Globus pallidus (tissue), 1 donor: ENCODE results near the gene SLC2A4RG.
A peak's percentile ranks its signal among the peaks of the same experiment; 100 is the strongest.
"Not testable (repeated sequence)": the region's sequence is repeated elsewhere in the genome, so short reads cannot be mapped to it uniquely, and the experiment has no call there.

ENCODE experiments used
- DNase-seq: peaks from one replicate; pipeline ENCODE4 v3.0.0-alpha.2; 2015; ENCODE audit warnings: low spot score

SLC2A4RG gene

DNA sequence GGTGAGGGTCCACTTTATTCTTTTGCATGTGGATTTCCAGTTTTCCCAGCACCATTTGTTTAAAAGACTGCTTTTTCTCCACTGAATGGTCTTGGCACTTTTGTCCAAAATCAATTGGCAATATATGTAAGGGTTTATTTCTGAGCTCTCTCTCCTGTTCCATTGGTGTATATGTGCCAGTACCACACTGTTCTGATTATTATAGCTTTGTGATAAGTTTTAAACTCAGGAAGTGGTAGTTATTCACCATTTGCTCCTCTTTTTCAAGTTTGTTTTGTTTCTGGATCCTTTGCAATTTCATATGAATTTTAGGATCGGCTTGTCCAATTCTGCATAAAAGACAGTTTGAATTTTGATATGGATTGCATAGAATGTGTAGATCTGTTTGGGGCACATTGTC, 27.4 kb upstream of the SLC2A4RG start:
- no peak for DNase-seq

DNA sequence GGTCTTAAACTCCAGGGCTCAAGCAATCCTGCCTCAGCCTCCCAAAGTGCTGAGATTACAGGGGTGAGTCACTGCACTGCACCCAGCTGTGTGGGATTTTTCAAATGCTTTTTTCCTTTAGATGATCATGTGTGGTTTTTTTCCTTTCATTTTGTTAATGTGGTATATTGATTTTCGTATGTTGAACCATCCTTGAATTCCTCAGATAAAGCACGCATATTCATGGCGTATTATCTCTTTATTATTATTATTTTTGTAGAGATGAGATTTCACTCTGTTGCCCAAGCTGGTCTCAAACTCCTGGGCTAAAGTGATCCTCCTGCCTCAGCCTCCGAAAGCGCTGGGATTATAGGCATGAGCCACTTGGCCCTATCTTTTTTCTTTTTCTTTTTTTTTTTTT, 24.7 kb upstream of the SLC2A4RG start:
- DNase-seq = no peak

DNA sequence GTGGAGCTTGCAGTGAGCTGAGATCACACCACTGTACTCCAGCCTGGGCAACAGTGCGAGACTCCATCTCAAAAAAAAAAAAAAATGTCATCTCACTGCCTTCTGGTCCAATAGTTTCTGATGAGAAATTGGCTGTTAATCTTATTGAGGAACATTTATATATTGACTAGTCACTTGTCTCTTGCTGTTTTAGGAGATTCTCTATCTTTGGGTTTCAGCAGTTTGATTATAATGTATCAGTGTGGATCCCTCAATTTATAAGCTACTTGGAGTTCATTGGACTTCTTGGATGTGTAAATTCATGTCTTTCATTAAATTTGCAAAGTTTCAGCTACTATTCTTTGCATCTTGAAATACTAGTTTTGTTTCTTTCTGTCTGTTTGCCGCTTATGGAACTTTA, 20.6 kb upstream of the SLC2A4RG start:
- DNase-seq = no peak

GRCh38 chr20:63722967-63723622, 16.5 kb upstream of the SLC2A4RG start:
- not testable (repeated sequence) for DNase-seq

GRCh38 chr20:63730189-63730733, 9.3 kb upstream of the SLC2A4RG start:
- not testable (repeated sequence) for DNase-seq

DNA sequence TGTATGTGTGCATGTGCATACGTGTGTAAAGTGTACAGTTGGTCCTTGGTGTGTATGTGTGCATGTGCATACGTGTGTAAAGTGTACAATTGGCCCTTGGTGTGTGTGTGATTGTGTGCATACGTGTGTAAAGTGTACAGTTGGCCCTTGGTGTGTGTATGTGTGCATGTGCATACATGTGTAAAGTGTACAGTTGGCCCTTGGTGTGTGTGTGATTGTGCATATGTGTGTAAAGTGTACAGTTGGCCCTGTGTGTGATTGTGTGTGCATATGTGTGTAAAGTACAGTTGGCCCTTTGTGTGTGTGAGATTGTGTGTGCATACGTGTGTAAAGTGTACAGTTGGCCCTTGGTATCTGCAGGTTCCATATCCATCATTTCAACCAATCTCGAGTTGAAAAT, 8.2 kb upstream of the SLC2A4RG start:
- no peak for DNase-seq

DNA sequence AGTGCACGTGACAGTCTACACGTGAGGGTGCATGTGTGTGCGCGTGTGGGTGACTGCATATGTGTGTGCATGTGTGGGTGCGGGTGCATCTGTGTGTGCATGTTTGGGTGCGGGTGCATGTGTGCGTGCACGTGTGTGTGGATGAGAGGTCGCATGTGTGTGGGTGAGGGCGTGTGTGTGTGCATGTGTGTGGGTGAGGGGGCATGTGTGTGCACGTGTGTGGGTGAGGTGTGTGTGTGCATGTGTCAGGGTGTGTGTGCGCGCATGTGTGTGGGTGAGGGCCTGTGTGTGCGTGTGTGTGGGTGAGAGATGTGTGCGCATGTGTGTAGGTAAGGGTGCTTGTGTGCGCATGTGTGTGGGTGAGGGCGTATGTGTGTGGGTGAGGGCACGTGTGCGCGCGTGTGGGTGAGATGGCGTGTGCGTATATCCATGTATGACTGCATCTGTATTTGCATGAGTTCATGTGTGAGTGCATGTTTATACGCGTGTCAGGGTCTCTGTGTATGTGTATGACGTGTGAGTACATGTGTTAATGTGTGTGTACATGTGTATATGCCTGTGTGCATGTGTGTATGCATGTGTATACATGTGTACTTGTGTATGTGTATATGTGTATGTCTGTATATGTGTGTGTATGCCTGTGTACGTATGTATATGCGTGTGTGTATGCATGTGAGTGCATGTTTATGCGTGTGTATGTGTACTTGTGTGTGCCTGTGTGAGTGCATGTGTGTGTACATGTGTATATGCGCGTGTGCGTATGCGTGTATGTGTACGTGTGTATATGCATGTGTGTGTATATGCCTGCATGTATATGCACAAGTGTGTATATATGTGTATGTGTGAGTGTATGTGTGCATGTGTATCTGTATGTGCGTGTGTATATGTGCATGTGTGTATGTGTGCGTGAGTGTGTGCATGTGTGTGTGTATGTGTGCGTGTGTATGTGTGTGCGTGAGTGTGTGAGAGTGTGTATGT, 7.2 kb upstream of the SLC2A4RG start:
- DNase-seq = no peak

DNA sequence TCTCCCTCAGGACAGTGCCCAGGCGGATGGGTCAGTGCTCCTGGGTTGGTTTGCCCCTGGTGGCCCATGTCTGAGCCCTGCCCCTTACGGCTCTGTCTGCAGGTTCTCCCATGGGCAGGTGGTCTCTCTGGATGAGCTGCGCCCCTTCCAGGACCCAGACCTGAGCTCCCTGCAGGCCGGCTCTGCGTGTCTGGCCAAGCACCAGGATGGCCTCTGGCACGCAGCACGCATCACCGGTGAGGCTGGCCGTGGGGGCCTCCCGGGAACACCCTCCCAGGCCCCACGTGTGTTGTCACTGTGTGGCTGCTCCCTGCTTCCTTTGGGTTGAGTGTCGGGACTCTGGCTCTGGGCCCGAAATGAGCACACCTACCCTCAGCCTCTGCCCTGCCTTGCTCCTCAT, 6.5 kb upstream of the SLC2A4RG start:
- no peak for DNase-seq

DNA sequence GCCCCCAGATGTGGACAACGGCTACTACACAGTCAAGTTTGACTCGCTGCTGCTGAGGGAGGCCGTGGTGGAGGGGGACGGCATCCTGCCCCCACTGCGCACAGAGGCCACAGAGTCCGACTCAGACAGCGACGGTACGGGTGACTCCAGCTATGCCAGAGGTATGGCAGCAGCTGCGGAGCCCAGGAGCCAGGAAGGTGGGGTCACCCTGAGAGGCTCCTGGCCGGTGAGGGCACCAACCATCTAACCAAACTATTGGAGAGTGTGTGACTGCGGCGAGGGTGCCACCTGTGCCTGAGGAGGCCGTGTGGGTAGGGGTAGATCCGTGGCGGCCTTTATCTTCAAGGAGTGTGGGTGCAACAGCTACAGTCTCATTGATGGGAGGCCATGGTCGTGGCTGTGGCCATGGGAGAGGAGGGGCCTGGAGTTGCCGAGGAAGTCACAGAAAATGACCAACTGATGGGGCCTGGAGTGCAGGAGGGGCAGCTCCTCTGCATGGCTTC, 5.9 kb upstream of the SLC2A4RG start:
- DNase-seq = no peak

DNA sequence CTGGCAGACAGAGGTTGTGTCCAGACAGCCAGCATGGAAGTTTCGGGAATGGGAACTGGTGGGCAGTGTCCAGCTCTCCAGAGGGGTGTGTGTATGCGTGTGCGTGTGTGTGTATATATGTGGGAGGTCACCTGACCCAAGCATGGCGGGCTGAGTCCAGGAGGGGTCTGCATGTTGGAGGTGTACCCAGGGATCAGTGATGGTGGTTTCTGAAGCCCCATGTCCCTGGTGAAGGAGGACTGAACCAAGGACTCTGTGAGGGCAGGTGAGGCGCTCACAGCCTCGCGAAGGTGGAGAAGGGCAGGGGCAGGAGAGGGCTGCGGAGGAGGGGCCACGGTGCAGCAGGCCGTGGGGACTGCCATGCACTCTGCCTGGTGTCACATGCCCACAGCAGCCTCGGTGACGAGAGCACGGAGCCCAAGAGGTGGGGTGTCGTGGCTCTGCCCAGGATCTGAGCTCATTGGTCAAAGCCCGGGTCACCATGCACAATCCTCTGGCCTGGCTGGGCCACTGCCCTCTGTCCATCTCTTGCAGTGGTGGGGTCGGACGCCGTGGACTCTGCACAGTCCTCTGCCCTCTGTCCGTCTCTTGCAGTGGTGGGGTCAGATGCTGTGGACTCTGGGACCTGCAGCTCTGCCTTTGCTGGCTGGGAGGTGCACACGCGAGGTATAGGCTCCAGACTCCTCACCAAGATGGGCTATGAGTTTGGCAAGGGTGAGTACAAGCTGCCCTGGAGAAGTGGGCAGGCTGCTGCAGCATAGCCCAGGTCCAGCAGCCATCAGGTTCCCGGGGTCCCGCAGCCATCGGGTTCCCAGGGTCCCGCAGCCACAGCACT, 5.2 kb upstream of the SLC2A4RG start:
- DNase-seq = no peak

GRCh38 chr20:63734946-63735858, 4.4 kb upstream of the SLC2A4RG start:
- no peak for DNase-seq

GRCh38 chr20:63735859-63736718, 3.5 kb upstream of the SLC2A4RG start, which contains the start of gene LIME1:
Gene LIME1, plus strand, starts transcription at chr20:63736664. Its CDS starts 886 bp downstream, at chr20:63737550.
- no peak for DNase-seq

- no peak for DNase-seq
Observed at GRCh38 chr20:63736893-63737694, 2.5 kb upstream of the SLC2A4RG start.

DNA sequence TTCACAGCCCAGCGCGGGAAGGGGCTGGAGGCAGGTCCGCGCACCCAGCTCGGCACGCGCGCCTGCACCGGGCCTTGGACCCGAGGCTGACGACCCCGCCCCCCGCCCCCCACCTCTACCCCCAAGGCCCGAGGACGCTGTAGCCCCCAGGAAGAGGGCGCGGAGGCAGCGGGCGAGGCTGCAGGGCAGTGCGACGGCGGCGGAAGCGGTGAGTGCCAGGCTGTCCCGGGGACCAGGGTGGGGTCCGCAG, 2.0 kb upstream of the SLC2A4RG start:
- DNase-seq = no peak

DNA sequence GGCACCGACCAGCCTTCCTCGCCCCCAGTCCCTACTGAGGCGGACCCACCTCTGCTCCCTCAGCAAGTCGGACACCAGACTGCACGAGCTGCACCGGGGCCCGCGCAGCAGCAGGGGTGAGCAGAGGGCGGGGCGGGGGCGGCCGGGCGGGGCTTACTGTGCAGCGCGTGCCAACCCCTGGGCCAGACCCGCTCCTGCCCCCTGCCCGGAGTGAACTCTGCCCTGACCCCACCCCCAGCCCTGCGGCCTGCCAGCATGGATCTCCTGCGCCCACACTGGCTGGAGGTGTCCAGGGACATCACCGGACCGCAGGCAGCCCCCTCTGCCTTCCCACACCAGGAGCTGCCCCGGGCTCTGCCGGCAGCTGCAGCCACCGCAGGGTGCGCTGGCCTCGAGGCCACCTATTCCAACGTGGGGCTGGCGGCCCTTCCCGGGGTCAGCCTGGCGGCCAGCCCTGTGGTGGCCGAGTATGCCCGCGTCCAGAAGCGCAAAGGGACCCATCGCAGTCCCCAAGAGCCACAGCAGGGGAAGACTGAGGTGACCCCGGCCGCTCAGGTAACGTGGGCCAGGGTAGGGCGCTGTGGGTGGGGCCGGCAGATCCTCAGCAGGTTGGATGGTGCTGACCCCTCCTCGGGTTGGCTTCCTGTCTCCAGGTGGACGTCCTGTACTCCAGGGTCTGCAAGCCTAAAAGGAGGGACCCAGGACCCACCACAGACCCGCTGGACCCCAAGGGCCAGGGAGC, 1.5 kb upstream of the SLC2A4RG start:
- DNase-seq = no peak

DNA sequence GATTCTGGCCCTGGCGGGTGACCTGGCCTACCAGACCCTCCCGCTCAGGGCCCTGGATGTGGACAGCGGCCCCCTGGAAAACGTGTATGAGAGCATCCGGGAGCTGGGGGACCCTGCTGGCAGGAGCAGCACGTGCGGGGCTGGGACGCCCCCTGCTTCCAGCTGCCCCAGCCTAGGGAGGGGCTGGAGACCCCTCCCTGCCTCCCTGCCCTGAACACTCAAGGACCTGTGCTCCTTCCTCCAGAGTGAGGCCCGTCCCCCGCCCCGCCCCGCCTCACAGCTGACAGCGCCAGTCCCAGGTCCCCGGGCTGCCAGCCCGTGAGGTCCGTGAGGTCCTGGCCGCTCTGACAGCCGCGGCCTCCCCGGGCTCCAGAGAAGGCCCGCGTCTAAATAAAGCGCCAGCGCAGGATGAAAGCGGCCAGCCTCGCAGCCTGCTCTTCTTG, 868 bp upstream of the SLC2A4RG start:
- DNase-seq = peak; percentile 31

DNA sequence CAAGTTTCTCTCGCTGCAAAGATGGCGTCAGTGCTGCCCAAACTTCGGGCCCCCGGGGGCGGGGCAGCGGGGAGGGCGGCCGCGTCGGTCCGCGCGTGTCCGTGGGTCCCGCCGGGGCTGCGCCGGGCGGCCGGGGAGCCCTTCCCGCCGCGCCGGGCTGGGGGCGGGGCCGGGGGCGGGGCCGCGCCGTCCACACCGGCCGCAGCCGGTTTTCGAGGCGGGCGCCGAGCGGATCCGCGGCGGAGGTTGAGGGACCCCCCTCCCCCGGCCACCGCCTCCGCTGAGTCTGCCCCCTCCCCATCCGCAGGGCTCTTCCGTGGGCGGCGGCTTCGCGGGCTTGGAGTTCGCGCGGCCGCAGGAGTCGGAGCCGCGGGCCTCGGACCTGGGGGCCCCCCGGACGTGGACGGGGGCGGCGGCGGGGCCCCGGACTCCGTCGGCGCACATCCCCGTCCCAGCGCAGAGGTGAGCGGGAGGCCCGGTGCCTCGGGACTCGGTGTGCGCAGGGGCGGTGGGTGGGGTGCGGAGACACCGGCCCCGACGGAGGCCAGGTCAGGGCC, 572 bp downstream of the SLC2A4RG start:
- DNase-seq = peak; percentile 28
